Measurements from ENCODE around the gene MRPS33.
"Not testable (repeated sequence)": the region's sequence is repeated elsewhere in the genome, so short reads cannot be mapped to it uniquely, and the experiment has no call there.

MRPS33 gene

DNA sequence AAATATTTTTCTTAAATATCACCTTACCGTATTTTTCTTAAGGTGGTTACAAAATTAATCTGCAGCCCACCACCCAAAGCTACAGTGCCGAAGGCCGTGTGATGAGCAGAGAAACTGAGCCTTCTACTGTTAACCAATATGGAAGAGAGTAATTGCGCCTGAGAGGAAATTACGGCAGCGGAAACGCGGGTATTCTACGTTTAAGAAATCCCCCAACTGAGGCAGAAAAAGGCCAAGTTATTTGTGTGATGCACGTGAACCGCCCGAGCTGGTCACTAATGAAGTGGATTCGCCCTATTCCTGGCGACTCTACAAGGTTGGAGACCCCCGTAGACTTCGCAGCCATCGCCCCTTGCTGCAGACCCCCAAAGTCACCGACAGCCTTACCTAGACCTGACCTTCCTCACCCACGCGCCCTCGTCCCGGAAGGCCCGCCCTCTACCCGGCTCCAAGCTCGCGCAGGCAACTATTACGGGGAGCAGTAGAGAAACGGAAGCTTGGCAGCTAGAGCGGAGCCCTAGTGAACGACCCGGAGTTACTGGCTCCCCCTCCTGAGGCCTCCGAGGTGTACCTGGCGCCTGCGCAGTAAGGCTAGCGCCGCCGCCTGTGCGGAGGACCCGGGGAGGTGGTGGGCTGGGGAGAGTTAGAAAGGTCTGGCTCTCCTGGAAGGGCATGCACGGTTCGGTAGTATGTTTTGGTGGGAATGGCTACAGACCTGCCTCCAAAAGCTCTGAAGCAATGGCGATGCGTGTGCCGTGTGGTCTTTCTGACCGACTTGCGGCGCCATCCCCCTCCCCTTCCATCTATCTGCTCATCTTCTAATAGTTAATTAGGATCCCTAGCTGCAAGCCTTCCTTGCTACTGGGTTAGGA is at the start of gene MRPS33:
MRPS33 (minus strand) TSS at position 429 of the 872 bp plus-strand sequence. CDS start 4,319 bp downstream, outside the sequence.
- DNase-seq: peak; percentile 95

DNA sequence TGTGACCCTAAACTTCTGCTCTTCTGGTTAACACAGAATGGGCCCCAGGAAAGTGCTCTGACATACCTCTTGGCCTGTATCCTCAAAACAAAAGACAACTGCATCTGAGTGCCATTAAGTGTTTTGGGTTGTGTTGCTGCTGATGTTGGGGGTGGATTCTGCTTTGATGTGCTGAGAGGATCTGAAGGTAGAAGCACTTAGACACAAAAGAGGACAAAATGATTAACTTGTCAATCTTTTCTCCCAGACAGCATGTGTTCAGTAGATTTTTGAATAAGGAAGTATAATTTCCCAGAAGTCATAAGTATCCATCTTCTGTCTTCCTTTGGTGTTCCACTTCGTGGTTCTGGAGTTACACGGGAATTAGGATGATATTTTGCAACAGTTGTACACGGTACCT is 43.0 kb upstream of the MRPS33 start:
- no peak for DNase-seq

GRCh38 chr7:141055146-141055545 is 40.4 kb upstream of the MRPS33 start:
- no peak for DNase-seq

- peak; percentile 45 for DNase-seq
Measured at GRCh38 chr7:141053626-141054025, 38.9 kb upstream of the MRPS33 start.

GRCh38 chr7:141045842-141046620 is 31.3 kb upstream of the MRPS33 start:
- no peak for DNase-seq

- DNase-seq: no peak
Measured at GRCh38 chr7:141045126-141045841, 30.5 kb upstream of the MRPS33 start.

- no peak for DNase-seq
Measured at GRCh38 chr7:141043616-141044015, 28.9 kb upstream of the MRPS33 start.

GRCh38 chr7:141042222-141043193 is 27.8 kb upstream of the MRPS33 start:
- DNase-seq: no peak

DNA sequence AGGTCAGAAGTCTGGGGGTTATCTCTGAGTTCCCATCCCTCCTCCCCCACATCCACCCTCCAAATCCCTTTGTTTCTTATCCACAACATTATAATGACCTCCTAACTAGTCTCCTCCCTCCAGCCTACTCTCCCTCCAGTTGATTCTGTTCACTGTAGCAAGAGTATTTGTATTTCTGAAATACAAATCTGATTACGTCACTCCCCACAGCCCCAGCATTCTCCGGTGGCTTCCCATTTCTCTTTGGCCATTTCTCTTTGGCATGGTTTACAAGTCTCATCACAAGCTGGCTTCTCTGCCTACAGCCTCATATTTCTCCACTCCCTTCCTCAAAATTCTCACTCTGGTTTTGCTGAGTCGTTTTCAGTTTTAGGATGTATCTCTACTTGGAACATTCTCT is 24.6 kb upstream of the MRPS33 start:
- no peak for DNase-seq

DNA sequence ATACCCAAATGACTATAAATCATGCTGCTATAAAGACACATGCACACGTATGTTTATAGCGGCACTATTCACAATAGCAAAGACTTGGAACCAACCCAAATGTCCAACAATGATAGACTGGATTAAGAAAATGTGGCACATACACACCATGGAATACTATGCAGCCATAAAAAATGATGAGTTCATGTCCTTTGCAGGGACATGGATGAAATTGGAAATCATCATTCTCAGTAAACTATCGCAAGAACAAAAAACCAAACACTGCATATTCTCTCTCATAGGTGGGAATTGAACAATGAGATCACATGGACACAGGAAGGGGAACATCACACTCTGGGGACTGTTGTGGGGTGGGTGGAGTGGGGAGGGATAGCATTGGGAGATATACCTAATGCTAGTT is 23.3 kb upstream of the MRPS33 start:
- DNase-seq: not testable (repeated sequence)

GRCh38 chr7:141032539-141033323 is 18.0 kb upstream of the MRPS33 start:
- DNase-seq: not testable (repeated sequence)

DNA sequence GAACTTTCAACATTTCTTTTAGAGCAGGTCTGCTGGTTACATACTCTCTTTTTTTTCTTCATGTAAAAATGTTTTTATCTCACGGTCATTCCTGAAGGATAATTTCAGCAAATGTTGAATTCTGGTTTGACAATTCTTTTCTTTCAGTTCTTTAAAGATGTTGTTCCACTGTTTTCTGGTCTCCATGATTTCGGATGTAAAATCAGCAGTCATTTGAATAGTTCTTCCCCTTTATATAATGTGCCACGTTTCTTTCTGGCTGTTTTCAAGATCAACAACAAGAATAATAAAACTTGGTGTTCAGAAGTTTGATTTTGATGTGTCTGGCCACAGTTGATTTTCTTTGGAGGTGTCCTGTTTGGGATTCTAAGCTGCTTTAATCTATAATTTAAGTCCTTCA is 14.0 kb upstream of the MRPS33 start:
- no peak for DNase-seq

- no peak for DNase-seq
Measured at GRCh38 chr7:141027043-141027442, 12.3 kb upstream of the MRPS33 start.

DNA sequence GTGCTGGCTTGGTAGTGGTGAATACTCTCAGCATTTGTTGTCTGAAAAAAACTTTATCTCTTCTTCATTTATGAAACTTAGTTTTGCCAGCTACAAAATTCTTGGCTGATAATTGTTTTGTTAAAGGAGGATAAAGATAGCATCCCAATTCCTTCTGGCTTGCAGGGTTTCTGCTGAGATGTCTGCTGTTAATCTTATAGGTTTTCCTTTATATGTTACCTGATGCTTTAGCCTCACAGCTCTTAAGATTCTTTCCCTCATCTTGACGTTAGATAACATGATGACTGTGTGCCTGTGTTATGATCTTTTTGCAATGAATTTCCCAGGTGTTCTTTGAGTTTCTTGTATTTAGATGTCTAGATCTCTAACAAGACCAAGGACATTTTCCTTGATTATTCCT is 9.9 kb upstream of the MRPS33 start:
- DNase-seq: no peak

- DNase-seq: no peak
Measured at GRCh38 chr7:141023295-141023694, 8.5 kb upstream of the MRPS33 start.

DNA sequence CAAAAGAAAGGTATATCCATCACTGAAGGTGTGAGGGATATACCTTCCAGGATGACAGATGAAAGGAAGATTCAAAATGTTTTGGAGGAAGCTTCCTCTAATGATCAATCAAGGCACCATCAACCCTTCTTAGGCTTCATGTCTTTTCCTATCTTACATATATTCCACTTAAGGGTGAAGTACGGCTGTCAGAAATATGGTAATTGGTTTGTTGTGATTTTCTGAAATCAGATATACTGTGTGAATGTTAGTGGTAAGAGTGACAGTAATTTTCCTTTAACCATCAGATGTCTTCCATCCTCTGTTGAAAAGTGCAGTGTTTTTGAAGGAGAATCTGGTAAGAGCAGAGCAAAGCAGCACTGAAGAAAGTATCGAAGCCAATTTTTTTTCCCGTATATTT is 2.8 kb upstream of the MRPS33 start:
- no peak for DNase-seq

GRCh38 chr7:141016349-141016748 is 1.6 kb upstream of the MRPS33 start:
- DNase-seq: no peak

- DNase-seq: no peak
Measured at GRCh38 chr7:141014125-141014523, 628 bp downstream of the MRPS33 start.

- no peak for DNase-seq
Measured at GRCh38 chr7:141013345-141013715, 1.4 kb downstream of the MRPS33 start.

DNA sequence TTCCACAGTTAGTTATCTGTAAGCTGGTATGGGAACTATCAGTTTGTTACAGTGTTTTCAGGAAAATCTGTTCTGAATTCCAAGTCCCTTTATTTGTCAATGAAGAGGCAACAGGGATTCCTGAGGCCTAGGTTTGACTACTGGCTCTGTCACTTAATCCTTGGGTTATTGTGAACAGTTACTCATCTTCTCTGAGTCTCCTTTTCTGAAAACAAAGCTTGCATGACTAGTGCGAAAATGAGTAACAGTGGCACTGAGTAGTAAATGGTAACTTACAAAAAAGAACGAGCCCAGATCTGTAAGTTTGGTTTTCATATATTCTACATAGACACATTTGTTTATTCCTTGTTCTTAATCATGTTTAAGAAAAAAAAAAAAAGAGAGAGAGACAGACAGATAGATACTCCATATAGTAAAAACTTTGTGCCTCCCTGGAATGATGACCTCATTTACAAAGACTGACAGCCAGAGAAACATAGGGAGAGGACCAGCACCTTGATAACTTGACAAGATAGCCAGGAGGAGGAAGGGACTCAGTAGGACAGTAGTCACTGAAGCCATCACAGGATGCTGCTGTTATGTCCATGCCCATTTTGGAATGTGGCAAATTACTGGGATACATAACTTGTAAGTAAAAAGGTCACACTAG is 1.9 kb downstream of the MRPS33 start:
- DNase-seq: no peak

All from CD4-positive, alpha-beta T cell treated with Interleukin-6 for 4 hours (primary cell).